Measurements from ENCODE around the gene ZNF407. TPM values are rescaled to one million over a fixed set of nuclear protein-coding genes. Genes with fewer than 3 reads are reported as not detected.

ZNF407 gene
- total RNA-seq, 2 experiments from 2014 or later, result 11.7 to 13.4 TPM

DNA sequence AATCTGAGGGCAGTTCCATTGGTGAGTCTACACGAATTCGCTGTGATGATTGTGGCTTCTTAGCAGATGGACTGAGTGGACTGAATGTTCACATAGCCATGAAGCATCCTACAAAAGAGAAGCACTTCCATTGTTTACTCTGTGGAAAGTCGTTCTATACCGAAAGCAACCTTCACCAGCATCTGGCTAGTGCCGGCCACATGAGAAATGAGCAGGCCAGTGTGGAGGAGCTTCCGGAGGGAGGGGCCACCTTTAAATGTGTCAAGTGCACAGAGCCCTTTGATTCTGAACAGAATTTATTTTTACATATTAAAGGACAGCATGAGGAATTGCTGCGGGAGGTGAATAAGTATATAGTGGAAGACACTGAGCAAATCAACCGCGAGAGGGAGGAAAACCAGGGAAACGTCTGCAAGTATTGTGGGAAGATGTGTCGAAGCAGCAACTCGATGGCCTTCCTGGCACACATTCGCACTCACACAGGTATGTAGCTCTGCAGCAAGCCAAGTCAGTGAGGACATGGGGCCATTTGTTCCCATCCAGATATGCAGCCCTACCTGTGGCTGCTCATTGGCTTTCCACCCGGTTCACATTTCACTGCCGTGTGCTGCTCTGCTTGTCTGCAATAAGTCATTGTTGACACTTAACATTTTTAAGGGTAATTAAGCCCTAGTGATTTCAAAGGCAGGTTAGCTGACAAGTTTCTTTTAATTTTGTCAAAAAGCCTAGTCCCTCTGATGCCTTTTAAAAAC, 37.7 kb downstream of the ZNF407 start:
- H3K4me1 Mint-ChIP-seq, result peaks cover 30% of the 10 kb centered on the region
- no peak overlapping the region for H3K4me3 Mint-ChIP-seq
- CTCF ChIA-PET, result no interaction called here
- peaks cover 35% of the 10 kb centered on the region for H3K36me3 Mint-ChIP-seq (ENCODE audit: low read depth)
- DNase-seq, result no peak
- no peaks in the 10 kb centered on the region for H3K27me3 Mint-ChIP-seq
- POLR2A ChIA-PET, result no interaction called here
- no peak overlapping the region for H3K27ac Mint-ChIP-seq
- no peaks in the 10 kb centered on the region for H3K9me3 Mint-ChIP-seq

GRCh38 chr18:74637070-74637469, 39.4 kb downstream of the ZNF407 start:
- Mint-ChIP-seq H3K4me3 (no peak overlapping the region), H3K27ac (no peak overlapping the region), H3K36me3 (ENCODE audit: low read depth) (peaks cover 33% of the 10 kb centered on the region), H3K27me3 (no peaks in the 10 kb centered on the region), H3K9me3 (no peaks in the 10 kb centered on the region), H3K4me1 (peaks cover 14% of the 10 kb centered on the region)
- DNase-seq, result no peak
- ChIA-PET CTCF (no interaction called here), POLR2A (no interaction called here)

GRCh38 chr18:74638210-74638609, 40.5 kb downstream of the ZNF407 start:
- Mint-ChIP-seq H3K9me3 (no peaks in the 10 kb centered on the region), H3K36me3 (ENCODE audit: low read depth) (peaks cover 22% of the 10 kb centered on the region), H3K27me3 (no peaks in the 10 kb centered on the region), H3K27ac (no peak overlapping the region), H3K4me3 (no peak overlapping the region), H3K4me1 (peaks cover 4% of the 10 kb centered on the region)
- CTCF ChIA-PET, result no interaction called here
- POLR2A ChIA-PET, result no interaction called here
- DNase-seq, result no peak

DNA sequence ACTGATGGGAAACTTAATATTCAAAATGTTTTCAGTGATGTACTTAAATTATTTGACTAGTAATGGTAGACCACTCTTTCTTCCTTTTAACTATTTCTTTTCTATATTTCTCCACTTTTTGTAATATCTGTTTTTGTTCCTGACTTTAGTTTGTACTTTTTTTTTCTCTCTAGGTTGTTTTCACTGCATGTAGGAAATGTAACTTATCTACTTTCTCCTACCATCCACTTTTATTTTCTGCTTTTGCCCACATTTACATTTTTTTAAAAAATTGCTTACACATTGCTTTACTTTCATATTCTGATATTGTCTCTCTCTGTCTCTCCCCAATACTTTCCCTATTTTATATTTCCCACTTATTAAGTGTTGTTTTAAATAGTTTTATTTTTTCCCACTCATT, 47.0 kb downstream of the ZNF407 start:
- H3K9me3 Mint-ChIP-seq, result no peaks in the 10 kb centered on the region
- H3K27me3 Mint-ChIP-seq, result no peaks in the 10 kb centered on the region
- H3K4me3 Mint-ChIP-seq, result no peak overlapping the region
- H3K36me3 Mint-ChIP-seq (ENCODE audit: low read depth), result no peaks in the 10 kb centered on the region
- H3K4me1 Mint-ChIP-seq, result peaks cover 4% of the 10 kb centered on the region
- POLR2A ChIA-PET, result no interaction called here
- no peak overlapping the region for H3K27ac Mint-ChIP-seq
- DNase-seq, result no peak
- CTCF ChIA-PET, result no interaction called here

- no peaks in the 10 kb centered on the region for H3K36me3 Mint-ChIP-seq (ENCODE audit: low read depth)
- no peaks in the 10 kb centered on the region for H3K27me3 Mint-ChIP-seq
- ChIA-PET CTCF (no interaction called here), POLR2A (interaction anchor here (0.7 kb wide), 1 partner anchor 47 kb away, joined by 5 read pairs; no protein-coding TSS in a partner anchor)
- H3K9me3 Mint-ChIP-seq, result no peaks in the 10 kb centered on the region
- DNase-seq, result no peak
- no peak overlapping the region for H3K4me3 Mint-ChIP-seq
- no peak overlapping the region for H3K27ac Mint-ChIP-seq
- H3K4me1 Mint-ChIP-seq, result peaks cover 4% of the 10 kb centered on the region
Observed at GRCh38 chr18:74645679-74646078, 48.0 kb downstream of the ZNF407 start.

DNA sequence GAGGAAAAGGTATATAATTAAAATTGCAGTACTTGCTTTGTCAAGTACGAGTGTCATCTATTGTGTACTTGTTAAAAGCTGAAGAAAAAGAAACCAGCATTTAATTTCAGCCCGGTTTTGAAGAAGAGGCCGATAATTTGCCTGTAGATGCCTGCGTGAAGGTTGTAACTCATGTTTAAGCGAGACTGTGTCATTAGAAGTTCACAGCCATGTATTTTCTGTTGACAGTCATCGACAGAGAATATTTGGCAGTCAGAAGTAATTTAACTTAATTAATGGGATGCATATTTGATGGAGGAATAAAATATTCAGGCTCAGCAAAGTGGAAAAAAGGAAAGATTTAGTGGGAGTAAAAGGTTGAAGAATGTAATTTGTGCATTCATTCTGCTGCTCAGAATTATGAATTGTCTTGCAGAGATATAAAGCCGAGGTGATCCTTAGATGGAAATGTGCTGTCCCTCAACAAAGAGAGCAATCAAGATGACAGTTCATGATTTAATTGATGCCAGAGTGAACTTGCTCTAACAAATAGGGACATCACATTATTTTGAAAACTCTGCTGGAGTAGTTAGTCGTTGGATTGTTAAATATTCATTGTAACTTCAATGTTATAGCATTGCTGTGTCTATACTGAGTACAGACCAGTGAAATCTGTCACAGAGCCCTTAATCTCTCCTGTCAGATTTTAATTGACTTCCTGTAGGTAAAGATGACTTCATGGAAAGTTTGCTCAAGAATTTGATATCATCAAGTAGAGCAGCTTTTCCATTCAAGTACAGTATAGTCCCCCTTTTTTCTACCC, 53.9 kb downstream of the ZNF407 start:
- H3K36me3 Mint-ChIP-seq (ENCODE audit: low read depth), result no peaks in the 10 kb centered on the region
- H3K27me3 Mint-ChIP-seq, result no peaks in the 10 kb centered on the region
- H3K4me3 Mint-ChIP-seq, result no peak overlapping the region
- DNase-seq, result no peak
- H3K27ac Mint-ChIP-seq, result no peak overlapping the region
- CTCF ChIA-PET, result no interaction called here
- no peaks in the 10 kb centered on the region for H3K9me3 Mint-ChIP-seq
- H3K4me1 Mint-ChIP-seq, result no peaks in the 10 kb centered on the region
- POLR2A ChIA-PET, result no interaction called here

- no peaks in the 10 kb centered on the region for H3K4me1 Mint-ChIP-seq
- no peak overlapping the region for H3K27ac Mint-ChIP-seq
- no peaks in the 10 kb centered on the region for H3K9me3 Mint-ChIP-seq
- CTCF ChIA-PET, result interaction anchor here (1.0 to 2.0 kb wide), 2 partner anchors 10 to 826 kb away, joined by 3 to 9 read pairs; no protein-coding TSS in a partner anchor
- no peaks in the 10 kb centered on the region for H3K27me3 Mint-ChIP-seq
- no peak for DNase-seq
- H3K4me3 Mint-ChIP-seq, result no peak overlapping the region
- POLR2A ChIA-PET, result interaction anchor here (1.0 kb wide), 1 partner anchor 556 kb away, joined by 3 read pairs; the partner anchor contains the start of gene PTGR3
- no peaks in the 10 kb centered on the region for H3K36me3 Mint-ChIP-seq (ENCODE audit: low read depth)
Observed at GRCh38 chr18:74652392-74652988, 54.8 kb downstream of the ZNF407 start.

DNA sequence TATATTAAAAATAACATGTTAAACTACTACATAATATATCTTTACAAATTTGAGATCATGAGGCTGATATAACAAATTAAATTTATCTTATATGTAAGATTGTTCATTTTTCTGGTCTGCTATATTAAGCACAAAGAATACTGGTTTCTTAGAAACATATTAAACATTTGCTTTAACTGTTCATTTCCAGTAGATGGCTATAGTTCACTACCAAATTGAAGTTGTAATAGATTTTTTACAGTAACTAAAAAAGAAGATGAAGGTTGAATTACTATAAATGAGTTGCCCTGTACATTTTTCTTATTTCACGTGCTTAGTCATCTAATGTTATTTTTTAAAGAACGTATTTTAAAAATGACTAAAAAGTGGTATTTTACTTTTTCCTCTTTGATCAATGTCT, 57.0 kb downstream of the ZNF407 start:
- Mint-ChIP-seq H3K4me3 (no peak overlapping the region), H3K27ac (no peak overlapping the region), H3K9me3 (no peaks in the 10 kb centered on the region), H3K27me3 (no peaks in the 10 kb centered on the region), H3K36me3 (ENCODE audit: low read depth) (no peaks in the 10 kb centered on the region), H3K4me1 (no peaks in the 10 kb centered on the region)
- DNase-seq, result no peak
- ChIA-PET CTCF (no interaction called here), POLR2A (no interaction called here)

DNA sequence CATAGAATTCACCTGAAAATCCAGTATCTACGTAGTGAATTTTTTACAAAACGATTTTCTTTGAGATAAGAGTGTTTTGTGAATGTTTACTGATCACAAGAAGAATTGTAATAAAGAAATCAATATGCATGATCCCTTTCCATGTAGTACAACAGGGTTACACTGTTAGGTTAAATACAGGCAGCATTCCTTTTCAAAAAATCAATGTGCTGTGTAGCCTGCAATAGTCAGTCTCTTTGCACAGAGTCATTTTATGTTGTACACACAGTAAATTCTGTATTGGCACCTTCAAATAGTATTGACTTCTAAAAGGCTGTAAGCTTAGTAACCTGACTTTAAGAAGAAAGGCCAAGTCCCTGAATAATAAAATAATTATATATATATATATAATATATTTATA, 63.3 kb downstream of the ZNF407 start:
- Mint-ChIP-seq H3K36me3 (ENCODE audit: low read depth) (no peaks in the 10 kb centered on the region), H3K4me3 (no peak overlapping the region), H3K4me1 (no peaks in the 10 kb centered on the region), H3K9me3 (no peaks in the 10 kb centered on the region), H3K27me3 (no peaks in the 10 kb centered on the region), H3K27ac (no peak overlapping the region)
- POLR2A ChIA-PET, result interaction anchor here (0.9 kb wide), 1 partner anchor 548 kb away, joined by 3 read pairs; the partner anchor contains the start of gene PTGR3
- DNase-seq, result no peak
- CTCF ChIA-PET, result no interaction called here

DNA sequence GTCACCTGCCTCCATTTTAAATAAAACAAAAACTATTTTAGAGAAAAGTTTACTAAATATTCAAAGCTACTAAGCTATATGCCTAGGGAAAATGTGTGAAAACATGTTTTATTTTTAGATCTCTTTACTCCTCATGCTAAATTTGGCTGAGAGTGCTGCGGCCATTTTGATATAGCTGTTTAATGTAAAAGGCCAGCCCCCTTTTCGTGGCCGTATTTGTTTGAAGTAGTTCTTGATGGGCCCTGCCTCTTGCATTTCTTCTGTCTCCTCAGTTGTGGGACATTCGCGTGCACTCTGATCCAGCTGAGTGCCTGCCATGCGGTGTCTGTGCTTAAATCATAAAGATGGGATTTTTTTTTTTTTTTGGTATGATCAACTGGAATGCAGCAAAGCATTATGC, 64.0 kb downstream of the ZNF407 start:
- Mint-ChIP-seq H3K4me1 (peaks cover 2% of the 10 kb centered on the region), H3K27me3 (no peaks in the 10 kb centered on the region), H3K4me3 (no peak overlapping the region), H3K36me3 (ENCODE audit: low read depth) (no peaks in the 10 kb centered on the region), H3K27ac (no peak overlapping the region), H3K9me3 (no peaks in the 10 kb centered on the region)
- ChIA-PET CTCF (no interaction called here), POLR2A (no interaction called here)
- DNase-seq, result no peak

GRCh38 chr18:74662622-74663021, 65.0 kb downstream of the ZNF407 start:
- DNase-seq, result no peak
- Mint-ChIP-seq H3K4me3 (no peak overlapping the region), H3K27me3 (no peaks in the 10 kb centered on the region), H3K9me3 (no peaks in the 10 kb centered on the region), H3K36me3 (ENCODE audit: low read depth) (no peaks in the 10 kb centered on the region), H3K27ac (no peak overlapping the region), H3K4me1 (peaks cover 2% of the 10 kb centered on the region)
- ChIA-PET CTCF (interaction anchor here (0.9 kb wide), 1 partner anchor 9 kb away, joined by 3 read pairs; no protein-coding TSS in a partner anchor), POLR2A (no interaction called here)

- no peaks in the 10 kb centered on the region for H3K9me3 Mint-ChIP-seq
- no peaks in the 10 kb centered on the region for H3K36me3 Mint-ChIP-seq (ENCODE audit: low read depth)
- ChIA-PET POLR2A (interaction anchor here (1.1 kb wide), 1 partner anchor 545 kb away, joined by 4 read pairs; the partner anchor contains the start of gene TSHZ1), CTCF (no interaction called here)
- H3K27me3 Mint-ChIP-seq, result no peaks in the 10 kb centered on the region
- no peak overlapping the region for H3K27ac Mint-ChIP-seq
- no peak for DNase-seq
- H3K4me3 Mint-ChIP-seq, result no peak overlapping the region
- H3K4me1 Mint-ChIP-seq, result peaks cover 2% of the 10 kb centered on the region
Observed at GRCh38 chr18:74665346-74665745, 67.7 kb downstream of the ZNF407 start.

DNA sequence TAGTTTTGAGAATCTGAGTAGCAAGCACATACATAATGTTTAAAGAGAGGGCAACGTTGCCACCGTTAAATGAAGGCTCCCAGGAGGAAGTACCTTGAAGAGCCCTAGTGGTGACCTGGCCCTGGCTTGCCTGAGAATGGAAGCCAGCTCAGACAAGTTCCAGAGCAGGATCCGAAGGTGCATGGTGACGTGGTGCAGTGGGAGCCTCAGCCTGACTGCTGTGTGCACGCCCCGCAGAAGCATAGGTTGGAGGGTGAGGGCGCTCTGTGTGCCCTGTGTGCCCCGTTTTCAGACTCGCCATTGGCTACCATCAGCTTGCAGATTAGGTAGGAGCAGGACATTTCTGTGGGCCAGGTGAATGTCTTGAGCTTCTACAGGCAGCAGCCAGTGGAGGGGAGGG, 68.2 kb downstream of the ZNF407 start:
- DNase-seq, result no peak
- Mint-ChIP-seq H3K36me3 (ENCODE audit: low read depth) (no peaks in the 10 kb centered on the region), H3K4me1 (peaks cover 2% of the 10 kb centered on the region), H3K27me3 (no peaks in the 10 kb centered on the region), H3K9me3 (no peaks in the 10 kb centered on the region), H3K27ac (no peak overlapping the region), H3K4me3 (no peak overlapping the region)
- POLR2A ChIA-PET, result no interaction called here
- CTCF ChIA-PET, result no interaction called here
